Stimulated activated CD4-positive, alpha-beta T cell treated with anti-CD3 and anti-CD28 coated beads, TNF-alpha, amount 100 ng/mL, for 4 hours (primary cell): ENCODE measurements around the gene NUFIP2.
"Not testable (repeated sequence)": the region's sequence is repeated elsewhere in the genome, so short reads cannot be mapped to it uniquely, and the experiment has no call there.

Source experiments
- DNase-seq, 3 experiments: peaks; one replicate each; pipeline ENCODE4 v3.0.0-alpha.2; 2020; ENCODE audit warnings: low read depth in 3 of 3

Gene NUFIP2

DNA sequence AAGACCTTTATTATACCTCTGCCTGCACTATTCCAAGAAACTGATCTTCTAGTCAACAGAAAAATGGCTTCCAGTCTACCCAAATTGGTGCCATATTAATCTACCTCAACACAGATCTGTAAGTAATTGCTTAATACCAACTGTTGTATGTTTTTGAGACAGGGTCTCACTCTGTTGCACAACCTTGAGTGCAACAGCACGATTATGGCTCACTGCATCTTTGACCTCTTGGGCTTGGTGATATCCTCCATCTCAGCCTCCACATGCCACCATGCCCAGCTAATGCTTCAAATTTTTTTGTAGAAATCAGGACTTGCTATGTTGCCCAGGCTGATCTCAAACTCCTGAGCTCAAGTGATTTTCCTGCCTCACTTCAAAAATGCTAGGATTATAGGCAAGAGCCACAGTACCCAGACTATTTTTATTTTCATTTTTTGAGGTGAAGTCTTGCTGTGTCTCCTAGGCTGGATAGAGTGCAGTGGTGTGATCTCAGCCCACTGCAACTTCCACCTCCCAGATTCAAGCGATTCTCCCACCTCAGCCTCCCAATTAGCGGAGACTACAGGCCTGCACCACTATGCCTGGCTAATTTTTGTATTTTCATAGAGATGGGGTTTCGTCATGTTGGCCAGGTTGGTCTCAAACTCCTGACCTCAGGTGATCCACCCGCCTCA is 14.4 kb downstream of the NUFIP2 start:
- DNase-seq, result no peak

DNA sequence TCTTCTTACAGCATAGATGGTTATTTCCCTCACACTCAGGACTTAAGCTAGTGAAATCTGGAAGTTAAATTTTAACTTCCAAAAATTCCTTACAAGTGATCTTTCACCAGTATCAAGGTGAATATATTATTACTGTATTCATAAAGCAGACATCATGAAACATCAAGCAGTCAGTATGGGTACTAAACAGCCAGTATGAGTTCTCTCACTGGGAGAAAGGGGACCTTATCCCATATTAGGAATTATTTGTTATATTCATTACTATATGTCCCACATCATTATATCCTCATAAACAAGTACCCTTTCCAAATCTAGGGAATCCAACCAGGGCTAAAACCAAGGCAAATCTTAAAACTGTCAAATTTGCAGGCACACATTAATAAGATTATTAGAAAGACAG is 15.3 kb downstream of the NUFIP2 start:
- DNase-seq, result no peak

- no peak for DNase-seq
Measured at GRCh38 chr17:29273924-29274323, 20.0 kb downstream of the NUFIP2 start.

DNA sequence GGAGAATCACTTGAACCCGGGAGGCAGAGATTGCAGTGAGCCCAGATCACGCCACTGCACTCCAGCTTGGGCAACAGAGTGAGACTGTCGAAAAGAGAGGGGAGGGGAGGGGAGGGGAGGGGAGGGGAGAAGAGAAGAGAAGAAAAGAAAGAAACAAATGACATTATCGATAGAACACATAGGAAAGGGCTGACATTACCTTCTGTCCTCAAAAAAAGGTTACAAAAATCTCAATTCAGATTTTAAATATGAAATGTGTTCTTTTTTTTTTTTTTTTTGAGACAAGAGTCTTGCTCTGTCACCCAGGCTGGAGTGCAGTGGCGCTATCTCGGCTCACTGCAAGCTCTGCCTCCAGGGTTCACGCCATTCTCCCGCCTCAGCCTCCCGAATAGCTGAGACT is 22.0 kb downstream of the NUFIP2 start:
- DNase-seq, result not testable (repeated sequence)

GRCh38 chr17:29263916-29264315 is 30.0 kb downstream of the NUFIP2 start:
- DNase-seq, result no peak

GRCh38 chr17:29257756-29258155 is 36.2 kb downstream of the NUFIP2 start:
- no peak for DNase-seq

GRCh38 chr17:29256735-29257466 is 37.0 kb downstream of the NUFIP2 start:
- DNase-seq, result no peak

- DNase-seq, result no peak
Measured at GRCh38 chr17:29255926-29256522, 37.9 kb downstream of the NUFIP2 start.

- DNase-seq, result no peak
Measured at GRCh38 chr17:29253037-29253436, 40.9 kb downstream of the NUFIP2 start.

DNA sequence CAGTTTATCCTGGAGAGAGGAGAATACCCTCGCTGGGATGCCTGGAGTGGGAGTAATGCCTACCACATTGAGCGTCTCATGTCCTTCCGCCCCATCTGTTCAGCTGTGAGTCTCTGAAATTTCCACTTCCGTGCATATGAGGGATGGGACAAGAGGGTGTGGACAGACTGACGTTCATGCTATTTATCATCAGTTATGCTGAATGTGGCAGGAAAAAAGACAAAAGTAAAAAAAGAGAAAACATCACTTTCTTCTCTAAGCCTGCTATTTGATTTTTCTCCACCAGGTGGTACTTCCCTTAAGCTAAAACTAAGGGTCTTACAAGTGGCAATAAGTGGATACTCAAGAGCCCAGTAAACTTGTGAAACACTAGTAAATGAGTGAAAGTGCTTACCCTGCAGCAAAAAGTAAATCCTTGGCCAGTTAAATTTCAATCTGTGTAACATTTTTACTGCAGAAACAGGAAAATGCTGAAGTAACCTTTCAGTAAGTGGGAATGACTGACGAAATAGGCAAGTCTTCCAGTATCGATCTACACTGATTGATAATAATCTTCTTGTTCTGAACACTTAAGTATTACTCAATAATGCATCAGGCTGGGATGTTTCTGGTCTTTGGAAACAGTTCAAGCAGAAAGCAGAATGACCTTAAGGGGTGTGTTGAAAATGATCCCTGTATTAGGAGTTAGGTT is 41.7 kb downstream of the NUFIP2 start:
- no peak for DNase-seq

- DNase-seq, result no peak
Measured at GRCh38 chr17:29251184-29251583, 42.8 kb downstream of the NUFIP2 start.

DNA sequence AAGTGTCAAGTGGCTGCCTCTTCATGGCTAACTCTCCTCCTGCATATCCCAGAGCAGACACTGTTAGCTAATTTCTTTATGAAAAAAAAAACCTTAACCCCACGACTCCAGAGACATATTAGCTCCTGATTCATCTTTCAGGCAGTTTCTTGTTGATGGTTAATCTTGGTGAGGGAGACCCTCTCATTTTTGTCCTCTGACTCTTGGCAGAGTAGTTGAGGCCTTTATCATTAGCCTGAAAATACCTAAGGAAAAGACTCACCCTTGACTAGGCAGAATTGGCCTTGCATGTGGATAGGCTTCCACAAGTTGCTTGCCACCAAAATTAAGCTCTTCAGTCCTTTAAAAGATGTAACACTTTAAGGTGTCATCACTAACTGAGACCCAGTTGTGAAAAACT is 43.3 kb downstream of the NUFIP2 start:
- DNase-seq, result no peak

DNA sequence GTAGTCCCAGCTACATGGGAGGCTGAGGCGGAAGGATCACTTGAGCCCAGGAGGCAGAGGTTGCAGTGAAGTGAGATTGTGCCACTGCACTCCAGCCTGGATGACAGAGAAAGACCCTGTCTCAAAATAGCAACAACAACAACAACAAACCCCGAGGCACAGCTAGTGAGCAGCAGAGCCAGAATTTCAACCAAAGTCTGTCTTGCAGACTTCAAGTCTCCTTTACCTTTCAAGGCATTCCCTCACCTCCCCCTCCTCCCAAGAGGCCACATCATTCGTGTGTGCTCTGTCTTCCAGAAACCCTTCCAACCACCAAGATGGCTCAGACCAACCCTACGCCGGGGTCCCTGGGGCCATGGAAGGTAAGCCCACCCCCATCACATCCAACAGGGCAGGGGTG is 45.1 kb downstream of the NUFIP2 start:
- DNase-seq, result no peak

GRCh38 chr17:29247219-29247618 is 46.7 kb downstream of the NUFIP2 start:
- DNase-seq, result no peak

GRCh38 chr17:29246628-29247027 is 47.3 kb downstream of the NUFIP2 start, which contains the start of gene CRYBA1:
Gene CRYBA1 (plus strand): TSS chr17:29246859. CDS start chr17:29246864, 5 bp downstream.
- DNase-seq, result no peak

DNA sequence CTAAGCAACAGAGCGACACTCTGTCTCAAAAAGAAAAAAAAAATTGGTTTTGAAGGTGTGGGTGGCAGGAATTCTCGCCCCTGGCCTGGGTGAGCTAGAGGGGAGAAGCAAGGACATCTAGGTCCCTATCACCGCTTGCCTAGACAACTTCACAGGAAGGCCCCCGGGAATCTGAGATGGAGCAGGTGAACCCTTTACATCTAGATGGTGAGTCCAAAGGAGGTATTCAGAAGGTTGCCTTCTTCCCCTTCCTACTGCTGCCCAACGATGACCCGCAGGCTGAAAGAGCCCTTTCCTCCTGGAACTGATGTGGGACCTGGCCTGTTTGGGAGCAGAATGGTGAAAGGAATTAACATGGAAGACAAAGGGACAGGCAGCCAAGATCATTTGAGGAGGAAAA is 48.5 kb downstream of the NUFIP2 start:
- no peak for DNase-seq

- DNase-seq, result no peak
Measured at GRCh38 chr17:29243792-29244191, 50.2 kb downstream of the NUFIP2 start.

- DNase-seq, result no peak
Measured at GRCh38 chr17:29242790-29243189, 51.2 kb downstream of the NUFIP2 start.

DNA sequence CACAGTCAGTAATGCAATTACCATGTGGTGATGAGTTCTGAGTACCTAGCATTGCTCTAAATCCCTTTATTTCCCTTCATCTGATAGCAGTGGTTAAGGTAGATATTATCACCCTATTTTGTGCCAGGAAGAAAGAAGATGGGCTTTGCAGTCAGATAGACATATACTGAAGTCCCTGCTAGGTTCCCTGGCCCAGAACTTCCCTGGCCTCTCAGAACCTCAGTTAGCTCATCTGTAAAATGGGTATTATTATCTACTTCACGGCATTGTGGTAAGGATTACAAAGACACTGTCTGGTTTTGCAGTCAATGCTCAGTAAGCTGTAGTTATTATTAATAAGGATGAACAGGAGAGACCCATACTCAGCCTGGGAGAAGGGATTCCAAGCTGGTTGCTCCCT is 51.9 kb downstream of the NUFIP2 start:
- no peak for DNase-seq

GRCh38 chr17:29240968-29241963 is 52.7 kb downstream of the NUFIP2 start:
- no peak for DNase-seq

DNA sequence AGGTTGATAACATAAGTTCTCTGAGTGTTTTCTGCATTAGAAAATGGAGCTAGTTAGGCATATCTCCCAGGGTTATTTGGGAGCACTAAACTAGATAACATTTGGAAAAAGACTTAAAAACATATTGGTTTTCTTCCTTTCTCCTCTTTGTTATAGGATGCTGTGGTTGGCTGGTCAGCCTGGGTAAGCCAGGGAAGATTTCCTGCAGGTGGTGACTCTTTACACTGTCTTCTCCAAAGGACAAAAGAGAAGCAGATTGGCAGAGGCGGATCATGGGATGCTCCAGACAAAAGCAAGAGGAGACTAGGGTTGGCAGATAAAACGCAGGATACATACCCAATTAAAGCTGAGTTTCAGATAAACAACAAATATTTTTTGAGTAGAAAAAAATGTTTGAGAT is 53.5 kb downstream of the NUFIP2 start:
- no peak for DNase-seq
